Mucosa of stomach (tissue), 1 donor: ENCODE results near the gene RBM44.
A peak's percentile ranks its signal among the peaks of the same experiment; 100 is the strongest.

Source experiments
- H3K27me3 ChIP-seq: one replicate; pipeline ENCODE4 v1.7.0; 2013; ENCODE audit warnings: mild to moderate bottlenecking, low read length; ENCODE audit not compliant: control insufficient read depth, insufficient read depth
- H3K36me3 ChIP-seq: one replicate; pipeline ENCODE4 v1.7.0; 2013; ENCODE audit warnings: low read length; ENCODE audit not compliant: control insufficient read depth, insufficient read depth
- H3K4me1 ChIP-seq: one replicate; pipeline ENCODE4 v1.7.0; 2013; ENCODE audit warnings: mild to moderate bottlenecking, low read length; ENCODE audit not compliant: control insufficient read depth, insufficient read depth
- H3K4me3 ChIP-seq: one replicate; pipeline ENCODE4 v1.7.0; 2013; ENCODE audit warnings: low read length
- H3K9ac ChIP-seq: one replicate; pipeline ENCODE4 v1.7.0; 2013; ENCODE audit warnings: mild to moderate bottlenecking, low read length, moderate library complexity
- H3K9me3 ChIP-seq: one replicate; pipeline ENCODE4 v1.7.0; 2013; ENCODE audit warnings: mild to moderate bottlenecking, low read length, moderate library complexity; ENCODE audit not compliant: control insufficient read depth
- donor health status: Pancreatic carcinoma.

Gene RBM44

GRCh38 chr2:237859533-237860272 is 61.1 kb downstream of the RBM44 start, which contains the start of gene RAMP1:
TSS of gene RAMP1 (plus strand) at chr2:237859623. CDS start at chr2:237859676, 53 bp downstream.
- peak within 1 kb of the TSS; percentile 17 for H3K4me3 ChIP-seq
- no peaks in the 10 kb centered on the region for H3K9me3 ChIP-seq
- no peaks in the 10 kb centered on the region for H3K36me3 ChIP-seq
- H3K4me1 ChIP-seq: peaks cover 33% of the 10 kb centered on the region
- peaks cover 5% of the 10 kb centered on the region for H3K27me3 ChIP-seq
- peak within 1 kb of the TSS; percentile 33 for H3K9ac ChIP-seq

DNA sequence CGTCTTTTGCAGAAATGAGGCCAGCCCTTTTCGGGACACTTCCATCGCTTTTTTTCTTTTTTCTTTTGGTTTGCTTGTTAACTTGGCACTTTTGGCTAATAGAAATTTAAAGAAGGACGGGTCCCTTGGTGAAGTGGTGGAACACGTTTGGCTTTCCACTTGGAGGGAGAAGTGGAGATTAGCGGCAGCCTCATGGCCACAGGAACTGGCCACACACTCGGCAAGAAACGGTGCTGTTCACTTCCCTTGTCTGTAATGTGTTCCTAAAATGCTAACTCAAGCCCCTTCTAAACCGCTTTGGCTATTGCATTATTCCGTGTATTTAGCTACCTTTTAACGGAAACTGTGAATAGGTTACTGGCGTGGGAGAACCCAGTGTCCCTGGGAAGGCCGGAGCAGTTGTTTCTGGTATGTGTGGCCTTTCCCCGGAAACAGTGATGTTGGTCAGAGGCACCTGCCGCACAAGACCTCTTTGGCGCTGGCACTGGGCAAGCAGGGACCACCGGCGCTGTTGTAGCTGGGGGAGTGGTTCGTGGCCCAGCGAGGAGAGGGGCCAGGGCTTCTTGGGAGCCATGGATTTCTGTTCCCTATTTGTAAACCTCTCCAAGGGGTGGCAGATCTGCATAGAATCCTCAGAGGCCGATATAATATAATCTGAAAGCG is 61.8 kb downstream of the RBM44 start:
- Histone ChIP-seq H3K27me3 (peaks cover 5% of the 10 kb centered on the region), H3K36me3 (no peaks in the 10 kb centered on the region), H3K9ac (peak overlapping the region; percentile 33), H3K9me3 (no peaks in the 10 kb centered on the region), H3K4me3 (peak overlapping the region; percentile 17), H3K4me1 (peaks cover 33% of the 10 kb centered on the region)

DNA sequence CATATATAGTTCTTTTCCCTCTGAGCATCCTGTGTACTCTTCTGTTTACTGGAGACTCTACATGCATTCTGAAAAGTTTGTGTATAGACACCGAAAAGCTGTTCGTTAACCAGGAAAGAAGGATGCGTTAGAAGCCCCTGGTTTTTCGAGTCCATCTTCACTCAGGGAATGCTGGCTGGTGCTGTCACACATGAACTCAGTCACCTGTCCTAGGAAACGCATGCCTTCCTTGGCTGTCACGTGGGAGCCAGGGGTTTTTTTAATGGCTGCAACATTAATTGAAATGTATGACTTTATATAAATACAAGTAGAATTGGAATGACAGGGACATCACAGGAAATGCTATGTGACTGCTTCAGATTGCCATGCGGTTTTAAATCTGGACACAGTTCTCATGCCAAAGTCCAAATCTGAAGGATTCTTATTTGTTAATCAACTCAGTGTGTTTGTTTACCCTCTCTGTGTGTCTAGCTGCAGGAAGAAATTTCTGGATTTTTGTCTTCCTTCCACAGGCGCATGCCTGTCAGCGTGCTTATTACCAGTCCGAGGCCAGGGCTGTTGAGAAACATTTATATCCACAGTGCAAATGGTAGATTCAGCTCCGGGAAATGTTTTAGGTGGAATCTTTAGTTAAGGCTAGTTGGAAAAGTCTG is 63.4 kb downstream of the RBM44 start:
- Histone ChIP-seq H3K36me3 (no peaks in the 10 kb centered on the region), H3K27me3 (peaks cover 5% of the 10 kb centered on the region), H3K4me3 (no peak overlapping the region), H3K9ac (no peak overlapping the region), H3K9me3 (no peaks in the 10 kb centered on the region), H3K4me1 (peaks cover 33% of the 10 kb centered on the region)

DNA sequence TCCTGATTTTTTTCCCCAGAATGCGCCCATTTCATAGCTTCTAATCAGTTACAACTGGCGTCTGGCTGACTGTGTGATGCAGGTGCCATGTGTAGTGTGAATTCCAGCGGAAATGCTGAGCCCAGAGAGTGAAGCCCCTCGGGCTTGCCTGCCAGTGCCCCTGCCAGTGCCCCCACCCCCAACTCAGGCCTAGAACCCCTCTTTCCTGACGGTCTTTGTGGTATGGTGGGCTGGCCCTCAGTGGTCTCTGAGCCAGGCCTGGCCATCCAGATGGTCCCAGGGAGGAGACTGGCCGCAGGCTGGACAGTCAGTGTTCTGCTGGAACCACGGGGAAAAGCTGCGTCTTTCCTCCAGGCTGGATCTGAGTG is 63.9 kb downstream of the RBM44 start:
- no peak overlapping the region for H3K4me3 ChIP-seq
- no peaks in the 10 kb centered on the region for H3K9me3 ChIP-seq
- H3K9ac ChIP-seq: no peak overlapping the region
- peaks cover 33% of the 10 kb centered on the region for H3K4me1 ChIP-seq
- peaks cover 5% of the 10 kb centered on the region for H3K27me3 ChIP-seq
- no peaks in the 10 kb centered on the region for H3K36me3 ChIP-seq

GRCh38 chr2:237863102-237863511 is 64.5 kb downstream of the RBM44 start:
- H3K27me3 ChIP-seq: peaks cover 5% of the 10 kb centered on the region
- no peak overlapping the region for H3K4me3 ChIP-seq
- H3K9ac ChIP-seq: no peak overlapping the region
- H3K9me3 ChIP-seq: no peaks in the 10 kb centered on the region
- peaks cover 33% of the 10 kb centered on the region for H3K4me1 ChIP-seq
- no peaks in the 10 kb centered on the region for H3K36me3 ChIP-seq

- peaks cover 27% of the 10 kb centered on the region for H3K4me1 ChIP-seq
Measured at GRCh38 chr2:237863689-237864443, 65.3 kb downstream of the RBM44 start.

DNA sequence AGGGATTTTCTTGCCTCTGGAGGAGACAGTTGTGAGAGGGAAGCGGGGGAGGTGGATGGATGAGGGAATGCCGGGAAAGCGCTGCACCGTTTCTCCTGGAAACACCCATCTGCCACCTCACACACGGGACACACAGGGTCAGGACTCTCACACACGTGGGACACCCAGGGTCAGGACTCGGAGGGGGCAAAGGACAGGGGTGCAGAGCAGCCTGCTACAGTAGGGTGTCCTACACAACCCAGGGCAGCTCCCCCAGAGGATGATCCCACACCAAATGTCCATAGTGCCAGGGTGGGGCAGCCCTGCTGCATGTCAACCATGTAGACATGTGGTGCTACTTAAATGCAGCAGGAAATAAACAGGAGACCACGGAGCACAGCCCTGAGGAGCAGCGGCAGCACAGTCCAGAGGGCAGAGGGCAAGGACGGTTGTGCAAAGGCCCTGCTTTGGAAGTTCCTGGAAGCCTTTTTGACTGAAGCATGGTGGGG is 65.9 kb downstream of the RBM44 start:
- no peak overlapping the region for H3K9ac ChIP-seq
- peaks cover 5% of the 10 kb centered on the region for H3K27me3 ChIP-seq
- H3K9me3 ChIP-seq: no peaks in the 10 kb centered on the region
- no peak overlapping the region for H3K4me3 ChIP-seq
- H3K36me3 ChIP-seq: no peaks in the 10 kb centered on the region
- H3K4me1 ChIP-seq: peaks cover 24% of the 10 kb centered on the region

More at GRCh38 chr2:237863689-237864443, 65.3 kb downstream of the RBM44 start:
- no peaks in the 10 kb centered on the region for H3K36me3 ChIP-seq
- no peaks in the 10 kb centered on the region for H3K9me3 ChIP-seq
- no peak overlapping the region for H3K4me3 ChIP-seq
- no peak overlapping the region for H3K9ac ChIP-seq
- peaks cover 5% of the 10 kb centered on the region for H3K27me3 ChIP-seq

GRCh38 chr2:237864940-237865622 is 66.5 kb downstream of the RBM44 start:
- Histone ChIP-seq H3K27me3 (peaks cover 5% of the 10 kb centered on the region), H3K4me1 (peaks cover 24% of the 10 kb centered on the region), H3K4me3 (no peak overlapping the region), H3K9ac (no peak overlapping the region), H3K36me3 (no peaks in the 10 kb centered on the region), H3K9me3 (no peaks in the 10 kb centered on the region)

GRCh38 chr2:237865623-237866041 is 67.1 kb downstream of the RBM44 start:
- no peak overlapping the region for H3K9ac ChIP-seq
- H3K4me3 ChIP-seq: no peak overlapping the region
- H3K4me1 ChIP-seq: peaks cover 19% of the 10 kb centered on the region
- peaks cover 1% of the 10 kb centered on the region for H3K27me3 ChIP-seq
- no peaks in the 10 kb centered on the region for H3K9me3 ChIP-seq
- no peaks in the 10 kb centered on the region for H3K36me3 ChIP-seq

DNA sequence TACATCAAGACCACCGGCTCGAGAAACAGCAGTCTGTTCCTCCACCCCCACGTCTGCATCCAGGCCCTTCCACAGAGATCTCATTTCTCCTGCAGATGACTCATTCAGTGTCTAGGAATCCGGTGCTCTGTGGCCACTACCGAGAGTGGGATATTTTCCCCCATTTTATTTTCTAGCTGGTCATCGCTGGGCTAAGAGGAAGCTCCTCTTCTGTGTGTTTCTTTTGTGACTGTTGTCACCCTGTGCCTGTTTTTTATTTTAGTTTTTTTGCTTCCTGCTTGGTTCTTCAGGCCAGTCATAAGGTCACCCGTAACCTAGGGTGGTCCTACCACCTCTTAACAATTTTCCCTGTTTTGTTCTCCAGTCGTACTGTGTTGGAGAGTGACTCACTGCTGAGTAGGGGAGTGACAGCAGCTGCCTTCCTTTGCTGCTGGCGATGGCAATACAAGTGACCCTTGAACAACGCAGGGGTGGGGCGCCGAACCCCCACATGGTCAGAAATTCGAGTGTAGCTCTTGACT is 67.6 kb downstream of the RBM44 start:
- H3K4me3 ChIP-seq: no peak overlapping the region
- no peaks in the 10 kb centered on the region for H3K36me3 ChIP-seq
- no peaks in the 10 kb centered on the region for H3K9me3 ChIP-seq
- no peak overlapping the region for H3K9ac ChIP-seq
- peaks cover 14% of the 10 kb centered on the region for H3K4me1 ChIP-seq
- no peaks in the 10 kb centered on the region for H3K27me3 ChIP-seq

- Histone ChIP-seq H3K27me3 (no peaks in the 10 kb centered on the region), H3K9me3 (no peaks in the 10 kb centered on the region), H3K4me3 (no peak overlapping the region), H3K4me1 (peaks cover 2% of the 10 kb centered on the region), H3K36me3 (no peaks in the 10 kb centered on the region), H3K9ac (no peak overlapping the region)
Measured at GRCh38 chr2:237867465-237867864, 68.9 kb downstream of the RBM44 start.
